ENCODE data around the gene UBE2E2.

DNA sequence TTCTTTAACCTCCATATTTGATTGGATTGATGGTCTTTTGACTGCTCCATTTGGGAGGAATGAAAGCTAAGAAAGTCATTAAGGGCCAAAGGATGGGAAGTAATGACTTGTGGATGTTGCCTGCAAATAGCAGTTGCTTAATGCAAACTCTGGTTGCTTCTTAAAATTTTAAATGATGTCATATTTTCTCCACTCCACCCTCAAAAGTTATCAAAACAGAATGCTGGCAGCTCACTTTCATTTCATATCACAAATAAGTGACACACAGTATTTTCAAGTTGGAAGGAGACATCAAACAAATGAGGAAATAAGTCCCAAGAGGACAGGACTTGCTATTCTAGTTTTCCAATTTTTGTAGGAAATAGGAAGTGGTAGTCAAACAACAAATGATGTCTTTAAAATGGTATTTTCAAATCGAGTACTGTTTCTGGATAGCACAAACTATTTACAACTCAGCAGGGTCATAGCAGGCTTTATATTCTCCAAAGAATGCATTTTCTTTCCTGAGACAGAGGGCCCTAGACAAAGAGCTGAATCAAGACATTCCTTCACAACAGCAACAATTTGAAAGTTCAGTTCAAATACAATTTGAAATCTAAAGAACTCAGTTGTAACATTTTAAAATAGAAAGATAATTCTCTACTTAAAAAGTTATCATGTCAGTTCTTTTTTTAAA lies 437.5 kb downstream of the UBE2E2 start:
- no peak for TF ChIP-seq POLR2AphosphoS5 (IDR thresholded peaks at IDR 0.05; ENCODE audit: low read depth, low read length)
- TF ChIP-seq POLR2A (IDR thresholded peaks at IDR 0.05; ENCODE audit: low read depth, low read length): no peak
